NT2/D1 (cell line): ENCODE measurements around the gene PPM1L.

Source experiments
- SUZ12 ChIP-seq: IDR thresholded peaks from 2 replicates; pipeline ENCODE4 v1.6.1; 2011; ENCODE audit not compliant: insufficient read length, insufficient read depth; ENCODE audit errors: extremely low read depth
- YY1 ChIP-seq: IDR thresholded peaks from 2 replicates; pipeline ENCODE4 v1.6.1; 2011; ENCODE audit not compliant: insufficient read length, insufficient read depth
- ZNF274 ChIP-seq: IDR thresholded peaks from 2 replicates; pipeline ENCODE4 v1.6.1; 2011; ENCODE audit warnings: mild to moderate bottlenecking, low read depth, low read length

GRCh38 chr3:160809453-160809852 lies 53.4 kb downstream of the PPM1L start:
- no peak for TF ChIP-seq YY1
- TF ChIP-seq ZNF274: no peak
- TF ChIP-seq SUZ12: no peak
